Measurements from ENCODE around the gene TENM4.

GRCh38 chr11:78704811-78705210 is 736.0 kb downstream of the TENM4 start:
- no peak for TF ChIP-seq CTCF (conservative IDR thresholded peaks at IDR 0.05; ENCODE audit: low read length)
- no peak for TF ChIP-seq EZH2phosphoT487 (IDR thresholded peaks at IDR 0.05; ENCODE audit: borderline replicate concordance, low read depth, low read length)
